Measurements from ENCODE around the gene APOBEC3G.
"Not testable (repeated sequence)": the region's sequence is repeated elsewhere in the genome, so short reads cannot be mapped to it uniquely, and the experiment has no call there.

GRCh38 chr22:39049486-39049885 is 27.6 kb upstream of the APOBEC3G start:
- TF ChIP-seq CTCF (IDR thresholded peaks at IDR 0.05); EZH2 (IDR thresholded peaks at IDR 0.05; ENCODE audit: borderline replicate concordance, insufficient read depth, low read depth, low read length, poor library complexity, severe bottlenecking): not testable (repeated sequence)
